GM21515 (cell line): Measurements from ENCODE around the gene CD82.

Source experiments
- ATAC-seq: cut with Tn5 transposase; IDR thresholded peaks from one replicate; pipeline ENCODE4 v1.9.1; 2021; ENCODE audit not compliant: unreplicated experiment

Gene CD82

DNA sequence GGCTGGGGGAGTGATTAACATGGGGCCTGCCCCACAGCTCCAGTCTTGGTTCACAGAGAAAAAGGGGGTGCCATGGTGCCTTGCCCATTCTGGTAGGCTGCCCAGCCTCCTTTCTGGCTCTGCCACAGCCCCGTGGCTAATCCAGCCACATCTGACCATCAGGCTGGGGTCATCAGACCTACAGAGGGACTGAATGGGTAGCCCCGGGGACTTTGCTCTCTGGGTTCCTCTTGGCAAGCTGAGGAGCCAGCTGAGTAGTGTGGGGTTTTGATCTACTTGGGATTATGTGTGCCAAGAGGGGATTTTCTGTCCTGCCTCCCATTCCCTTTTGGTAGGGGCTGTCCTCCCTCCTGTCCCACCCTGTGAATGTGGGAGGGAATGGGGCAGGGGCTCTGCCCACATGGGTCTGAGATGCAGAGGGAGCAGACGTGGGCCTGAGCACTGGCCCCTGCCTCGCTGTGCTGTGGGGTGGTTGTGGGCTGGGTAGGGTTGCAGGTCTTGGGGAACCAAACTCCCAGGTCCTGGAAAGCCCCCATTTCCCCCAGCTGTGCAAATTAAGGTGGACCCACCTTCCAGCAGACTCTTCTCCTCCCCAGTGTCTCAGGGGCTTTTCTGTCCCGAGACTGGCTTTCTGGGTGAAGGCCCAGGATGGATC is 32.0 kb downstream of the CD82 start:
- peak; percentile 2 for ATAC-seq

DNA sequence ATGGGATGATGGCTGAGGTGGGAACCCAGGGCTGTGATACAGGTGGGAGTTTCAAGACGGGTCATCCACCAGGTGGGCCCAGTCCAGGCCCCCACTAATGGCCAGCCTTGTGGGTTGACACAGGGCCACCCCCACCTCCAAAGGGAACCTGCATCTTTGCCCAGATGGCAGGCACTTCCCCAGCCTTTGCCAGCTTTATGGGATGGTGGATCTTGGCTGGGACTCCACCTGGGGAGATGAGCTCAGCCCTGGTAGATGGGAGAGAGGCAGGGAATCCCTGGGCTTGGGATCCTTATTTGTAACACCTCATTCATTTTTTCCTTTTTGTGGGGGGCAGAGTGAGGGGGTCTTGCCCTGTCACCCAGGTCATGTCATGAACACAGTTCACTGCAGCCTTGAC is 33.4 kb downstream of the CD82 start:
- no peak for ATAC-seq

DNA sequence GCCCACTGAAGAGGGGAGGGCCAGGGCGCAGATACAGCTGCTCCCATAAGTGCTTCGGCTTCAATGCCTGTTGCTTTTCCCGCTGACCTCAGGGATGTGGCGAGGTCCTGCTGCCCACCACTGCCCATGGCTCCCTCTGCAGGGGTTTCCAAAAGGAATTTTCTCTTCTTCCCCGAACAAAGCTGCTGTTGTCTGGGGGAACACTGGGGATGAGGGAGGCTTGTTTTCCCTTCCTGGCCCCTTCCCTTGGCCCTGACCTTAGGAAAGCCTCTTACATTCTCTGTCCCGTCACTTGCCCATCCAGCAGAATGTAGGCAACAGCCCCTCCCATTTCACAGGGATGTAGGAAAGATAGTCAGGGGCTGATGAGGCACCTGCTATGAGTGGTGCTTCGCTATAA is 34.8 kb downstream of the CD82 start:
- no peak for ATAC-seq

DNA sequence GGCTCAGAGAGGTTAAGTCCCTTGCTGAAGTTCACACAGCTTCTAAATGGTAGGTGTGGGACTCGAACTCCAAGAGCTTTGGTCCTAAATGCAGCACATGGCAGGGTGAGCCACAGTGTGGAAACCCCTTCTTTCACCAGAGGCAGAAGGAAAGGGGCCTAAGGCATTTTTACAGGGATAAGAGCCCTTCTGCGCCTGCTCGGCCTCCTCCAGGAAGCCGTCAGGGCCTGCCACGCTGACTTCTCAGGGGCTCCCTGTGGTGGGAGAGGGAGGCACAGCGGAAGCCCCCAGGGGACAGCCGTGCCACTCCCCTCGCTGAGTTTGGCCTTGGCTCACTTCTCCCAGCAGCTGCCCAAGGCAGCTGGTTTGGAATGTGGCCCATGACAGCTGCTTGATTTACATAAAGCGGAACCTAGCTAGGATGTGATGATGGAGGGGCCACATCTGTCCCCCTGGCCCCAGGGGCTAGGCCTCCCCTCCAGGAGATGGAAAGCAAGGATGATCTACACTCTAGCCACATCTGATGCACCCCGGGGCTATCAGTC is 35.4 kb downstream of the CD82 start:
- no peak for ATAC-seq

DNA sequence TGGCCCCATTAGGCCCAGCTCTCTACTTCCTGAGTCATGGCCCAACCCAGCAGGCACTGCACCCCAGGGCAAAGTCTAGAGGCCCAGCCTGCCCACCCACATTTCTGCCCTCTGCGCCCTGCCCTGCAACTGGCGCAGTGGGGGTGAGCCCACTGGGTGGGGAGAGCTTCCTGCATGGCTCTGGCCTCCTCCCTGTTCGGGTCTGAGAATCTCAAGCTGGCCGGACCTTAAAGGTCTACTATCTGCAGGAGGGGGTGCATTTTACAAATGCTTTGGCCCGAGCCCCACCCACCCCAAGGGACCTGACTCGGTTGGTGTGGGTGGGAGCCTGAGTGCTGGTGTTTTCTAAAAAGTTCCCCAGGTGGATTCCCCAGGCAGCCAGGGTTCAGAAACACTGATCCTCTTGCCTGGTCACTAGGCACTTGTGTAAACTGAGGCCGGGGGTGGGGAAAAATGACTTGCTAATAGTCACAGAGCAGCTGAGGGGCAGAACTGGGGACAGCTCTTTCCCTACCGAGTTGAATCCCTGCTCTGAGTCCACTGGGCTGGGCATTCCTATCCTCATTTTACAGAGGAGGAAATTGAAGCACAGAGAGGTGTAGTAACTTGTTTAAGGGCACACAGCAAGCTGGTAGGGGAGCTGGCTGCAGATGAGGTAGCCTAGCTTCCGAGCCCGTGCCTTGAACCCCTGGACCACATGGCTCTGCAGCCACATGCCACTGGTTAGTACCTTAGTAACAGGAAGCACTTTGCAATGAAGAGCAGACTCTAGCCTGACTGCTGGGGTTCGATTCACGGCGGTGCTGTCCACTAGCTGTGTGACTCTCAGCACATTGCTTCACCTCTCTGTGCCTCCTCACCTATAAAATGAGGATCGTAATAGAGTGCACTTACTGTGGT is 36.3 kb downstream of the CD82 start:
- peak; percentile 33 for ATAC-seq

DNA sequence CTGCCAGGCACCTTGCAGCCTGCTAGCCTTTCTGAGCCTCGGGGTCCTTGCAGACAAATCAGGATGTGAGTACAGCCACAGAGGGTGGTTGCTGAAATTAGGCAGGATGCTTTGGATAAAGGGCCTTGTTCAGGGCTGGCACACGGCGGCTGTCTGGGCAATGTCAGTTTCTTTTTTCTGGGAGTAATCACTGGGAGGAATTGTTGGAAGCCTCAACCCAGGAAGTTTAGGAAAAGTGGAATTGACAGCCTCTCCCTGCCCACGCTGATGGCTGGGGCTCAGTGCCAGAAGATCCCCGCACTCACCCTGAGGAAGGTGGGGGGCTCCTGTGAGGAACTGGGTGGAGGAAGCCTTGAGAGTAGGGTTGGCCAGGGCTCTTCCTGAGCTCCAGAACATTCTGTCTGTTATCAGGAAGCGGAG is 37.4 kb downstream of the CD82 start:
- no peak for ATAC-seq

DNA sequence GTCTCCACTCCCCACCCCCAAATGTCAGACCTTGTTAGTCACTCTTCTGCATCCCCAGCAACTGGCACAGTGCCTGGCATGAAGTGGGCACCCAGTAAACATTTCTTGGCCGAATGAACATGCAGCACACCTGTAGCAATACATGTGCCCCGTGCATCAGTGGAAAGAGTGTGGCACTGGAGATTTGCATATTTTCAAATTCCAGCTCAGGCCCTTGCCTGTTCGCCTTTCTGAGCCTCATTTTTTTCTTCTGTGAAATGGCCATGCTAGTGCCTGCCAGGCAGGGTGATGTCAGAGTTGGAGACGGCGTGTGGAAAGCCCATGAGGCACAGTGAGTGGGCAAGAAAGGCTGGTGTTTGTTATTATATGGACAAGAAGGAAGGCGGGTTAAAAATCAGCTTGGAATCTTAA is 38.7 kb downstream of the CD82 start:
- no peak for ATAC-seq

DNA sequence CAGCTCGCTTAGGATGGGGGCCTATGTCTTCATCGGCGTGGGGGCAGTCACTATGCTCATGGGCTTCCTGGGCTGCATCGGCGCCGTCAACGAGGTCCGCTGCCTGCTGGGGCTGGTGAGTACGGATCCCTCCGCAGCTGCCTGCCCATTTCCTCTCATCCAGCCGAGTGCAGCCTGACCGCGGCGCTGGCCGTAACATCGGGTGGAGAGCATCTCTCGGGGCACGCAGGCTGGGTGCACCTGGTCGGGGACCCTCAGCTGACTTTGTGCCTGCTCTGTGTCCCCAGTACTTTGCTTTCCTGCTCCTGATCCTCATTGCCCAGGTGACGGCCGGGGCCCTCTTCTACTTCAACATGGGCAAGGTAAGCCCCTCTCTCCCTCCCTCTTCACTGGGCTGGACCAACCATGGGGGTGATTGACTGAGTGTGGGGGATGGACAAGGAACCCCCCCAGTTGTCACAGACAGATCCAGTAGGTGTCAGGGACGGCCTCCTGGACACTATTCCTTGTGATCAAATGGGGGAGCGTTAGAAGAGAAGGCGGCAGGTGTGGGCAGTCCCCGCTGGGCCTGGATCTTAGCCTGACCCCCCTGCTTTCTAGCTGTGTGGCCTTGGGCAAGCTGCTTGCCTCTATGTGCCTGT is 39.7 kb downstream of the CD82 start:
- no peak for ATAC-seq

DNA sequence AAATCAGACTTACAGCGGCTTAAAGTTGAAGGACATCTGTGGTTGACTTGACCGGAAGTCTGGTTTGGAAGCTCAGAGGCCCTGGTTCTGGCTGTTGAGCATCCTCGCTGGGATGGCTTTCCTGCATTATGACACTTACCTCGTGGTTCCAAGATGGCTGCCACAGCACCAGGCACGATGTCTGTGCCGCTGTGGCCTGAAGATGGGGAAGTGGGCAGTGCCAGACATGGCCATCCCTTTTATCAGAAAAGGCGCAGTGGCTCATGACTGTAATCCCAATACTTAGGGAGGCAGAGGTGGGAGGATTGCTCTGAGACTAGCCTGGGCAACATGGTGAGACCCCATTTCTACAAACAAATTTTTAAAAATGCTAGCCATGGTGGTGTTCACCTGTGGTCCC is 40.5 kb downstream of the CD82 start:
- ATAC-seq = no peak

DNA sequence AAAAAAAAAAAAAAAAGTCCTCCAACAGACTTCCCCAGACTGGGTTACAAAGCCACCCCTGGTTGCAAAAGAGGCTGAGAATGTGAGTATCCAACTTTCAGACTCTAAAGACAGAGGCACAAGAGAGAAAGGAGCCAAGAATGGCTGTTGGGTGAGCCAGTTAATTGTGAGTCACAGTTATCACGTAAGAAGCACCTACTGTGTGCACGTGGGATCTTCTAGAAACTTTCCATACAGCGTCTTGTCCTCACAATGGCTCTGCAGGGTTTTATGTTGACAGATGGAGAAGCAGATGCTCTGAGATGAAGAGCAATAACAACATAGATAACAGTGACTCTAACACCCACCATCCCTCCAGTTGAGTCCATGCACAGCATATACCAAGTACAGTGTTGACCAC is 41.0 kb downstream of the CD82 start:
- ATAC-seq = no peak

DNA sequence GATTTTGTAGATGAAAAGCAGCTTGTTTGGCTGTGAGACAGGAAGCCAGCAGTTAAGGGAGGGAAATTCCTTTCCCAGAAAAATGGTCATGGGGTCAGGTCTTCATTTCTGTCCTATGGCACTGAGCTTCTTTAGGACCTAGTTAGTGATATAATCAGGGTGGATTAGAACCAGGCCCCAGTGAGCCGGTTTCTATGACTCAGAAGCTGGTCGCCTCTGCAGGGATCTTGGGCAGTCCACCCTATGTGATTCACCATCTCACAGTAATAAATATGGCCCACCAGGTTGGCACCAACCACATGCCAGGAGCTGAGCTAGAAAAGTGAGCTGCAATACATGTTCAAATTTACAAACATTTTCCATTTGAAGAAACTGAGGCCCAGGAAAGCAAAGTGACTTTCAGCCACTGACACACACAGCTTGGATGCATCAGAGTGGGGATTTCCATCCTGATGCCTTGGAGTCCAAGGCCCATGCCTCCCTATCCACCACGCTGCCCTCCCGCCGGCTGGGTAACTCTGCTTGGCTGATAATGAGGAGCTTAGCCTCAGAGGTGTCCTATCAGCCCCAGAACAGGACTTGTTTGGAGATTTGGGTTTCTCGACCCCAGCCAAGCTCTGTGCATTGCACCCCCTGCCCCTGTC is 42.0 kb downstream of the CD82 start:
- no peak for ATAC-seq

DNA sequence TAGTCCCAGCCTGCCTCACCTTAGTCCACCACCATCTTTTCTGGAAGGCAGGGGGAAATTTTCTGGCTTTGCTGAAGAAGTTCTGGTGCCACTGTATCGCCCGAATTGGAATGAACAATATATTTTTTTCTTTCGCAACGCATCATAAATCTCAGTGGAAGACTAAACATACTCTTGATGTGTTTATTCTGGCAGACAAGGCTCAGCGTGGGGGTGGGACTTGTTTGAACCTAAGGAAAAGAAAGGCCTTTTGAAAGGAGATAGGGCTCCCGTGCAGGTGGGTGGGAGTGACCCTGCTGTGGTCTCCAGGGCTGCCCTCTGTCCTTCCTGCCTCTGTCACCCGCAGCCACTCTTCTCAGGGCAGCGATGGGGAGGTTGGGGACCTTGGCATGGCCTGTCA is 42.5 kb downstream of the CD82 start:
- no peak for ATAC-seq

DNA sequence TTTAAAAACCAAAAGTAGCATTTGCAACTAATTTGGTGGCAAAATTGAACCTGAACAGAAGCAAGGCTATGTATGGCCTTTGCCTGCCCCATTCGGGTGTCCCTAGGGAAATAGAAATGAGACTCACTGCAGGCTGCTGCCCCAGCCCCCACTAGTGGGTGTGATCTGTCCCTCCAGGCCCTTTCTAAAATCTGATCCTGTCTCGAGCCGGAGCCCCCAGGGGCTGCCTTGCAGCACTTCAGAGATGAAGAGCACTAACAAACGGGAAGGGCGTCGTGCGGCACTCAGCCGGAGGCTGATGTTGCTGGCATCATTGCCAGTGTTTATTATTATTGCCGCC is 43.2 kb downstream of the CD82 start:
- ATAC-seq = no peak

DNA sequence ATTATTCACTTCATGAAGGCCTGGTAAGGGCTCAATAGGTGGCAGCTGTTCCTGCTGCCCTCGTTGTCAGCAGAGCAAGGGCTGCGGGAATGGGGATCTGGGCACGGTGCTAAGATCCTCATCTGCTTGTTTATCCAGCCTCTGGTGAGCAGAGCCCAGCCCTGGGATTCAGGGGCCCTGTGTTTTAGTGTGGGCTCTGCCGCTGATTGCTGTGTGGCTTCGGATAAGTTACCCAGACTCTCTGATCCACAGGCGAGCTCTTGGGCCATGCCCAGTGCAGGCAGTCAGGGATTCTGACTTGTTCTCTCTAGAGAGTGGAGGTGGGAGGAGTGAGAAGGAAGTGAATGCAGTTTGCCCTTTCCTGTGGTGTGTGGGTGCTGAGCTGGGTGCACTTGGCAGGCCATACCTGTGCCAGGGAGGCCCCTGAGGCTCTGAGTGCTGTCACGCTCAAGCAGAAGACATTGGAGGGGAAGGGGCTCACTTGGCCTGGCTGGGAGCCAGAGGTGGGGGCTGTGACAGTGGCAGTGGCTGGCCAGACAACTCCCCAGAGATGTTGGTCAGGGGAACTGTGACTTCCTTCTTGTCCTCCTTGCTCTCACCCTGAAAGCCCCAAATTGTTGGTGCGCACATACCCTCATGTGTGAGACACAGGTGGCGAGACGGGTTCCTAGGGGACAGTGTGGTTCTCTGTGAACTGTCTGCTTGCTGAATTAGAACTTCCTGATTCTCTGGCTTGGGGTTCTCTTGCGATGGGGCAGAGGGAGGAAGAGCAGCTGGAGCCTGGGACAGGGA is 43.7 kb downstream of the CD82 start:
- peak; percentile 46 for ATAC-seq

DNA sequence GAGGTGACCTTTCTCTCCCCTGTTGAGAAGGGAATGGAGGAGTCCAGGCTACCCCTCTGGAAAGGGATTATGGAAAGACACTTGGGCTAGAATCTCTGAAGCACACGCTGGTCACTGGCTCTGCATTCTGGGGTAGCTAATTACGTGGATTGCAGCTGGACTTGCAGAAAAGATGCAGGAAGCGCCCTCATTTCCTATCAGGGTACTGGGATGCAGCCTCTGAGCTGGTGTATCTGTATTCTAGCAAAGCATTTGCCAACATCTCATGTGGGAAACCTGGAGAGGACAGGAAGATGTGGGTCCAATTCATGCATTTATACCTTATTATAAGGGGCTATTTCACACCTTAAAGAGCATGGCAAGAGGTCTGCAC is 44.3 kb downstream of the CD82 start:
- no peak for ATAC-seq

DNA sequence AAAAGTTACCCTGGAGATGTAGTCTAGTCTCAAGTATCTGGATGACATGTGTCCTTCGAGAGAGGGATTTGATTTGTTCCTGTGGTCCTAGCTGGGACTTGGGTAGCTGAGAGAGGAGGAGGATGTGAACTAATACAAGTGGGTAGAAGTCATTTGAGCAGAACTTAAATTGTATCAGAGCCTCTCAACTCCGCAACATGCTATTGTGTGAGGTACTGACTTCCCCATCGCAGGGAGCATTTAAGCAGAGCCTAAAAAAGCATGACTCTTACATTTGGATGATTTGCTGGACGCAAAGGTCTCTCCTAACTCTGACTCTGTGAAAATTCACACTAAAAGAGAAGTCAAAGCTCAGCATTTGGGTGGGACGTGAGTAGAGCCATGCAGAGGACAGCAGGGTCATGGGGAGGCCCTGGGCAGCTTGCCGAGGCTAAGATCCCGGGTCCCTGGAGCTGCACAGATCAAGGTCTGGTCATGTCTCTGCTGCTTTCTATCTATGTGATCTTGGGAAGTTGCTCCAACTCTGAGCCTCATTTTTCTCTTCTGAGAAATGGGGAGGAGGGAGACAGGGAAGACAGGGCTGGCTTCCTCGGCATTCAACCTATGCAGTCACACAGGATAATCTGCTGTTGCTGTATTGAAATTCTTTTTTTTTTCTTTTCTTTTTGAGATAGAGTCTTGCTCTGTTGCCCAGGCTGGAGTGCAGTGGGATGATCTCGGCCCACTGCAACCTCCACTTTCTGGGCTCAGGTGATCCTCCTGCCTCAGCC is 44.9 kb downstream of the CD82 start:
- ATAC-seq = no peak

DNA sequence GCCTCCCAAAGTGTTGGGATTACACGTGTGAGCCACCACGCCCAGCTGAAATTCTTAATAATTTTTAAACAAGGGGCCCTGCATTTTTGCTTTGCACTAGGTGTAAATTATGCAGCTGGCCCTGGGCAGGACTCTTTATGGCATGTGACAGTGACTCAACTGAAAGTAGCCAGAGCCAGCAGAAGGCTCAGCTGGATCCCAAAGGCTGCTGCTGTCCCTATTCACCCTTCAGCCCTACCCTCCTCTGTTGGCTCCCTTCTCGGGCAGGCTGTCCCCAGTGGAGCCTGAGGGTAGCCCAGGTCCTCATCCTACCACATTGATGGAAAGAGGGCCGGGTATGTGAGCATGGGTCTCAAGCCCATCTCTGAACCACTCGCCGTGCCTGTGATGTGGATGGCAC is 45.6 kb downstream of the CD82 start:
- ATAC-seq = no peak

DNA sequence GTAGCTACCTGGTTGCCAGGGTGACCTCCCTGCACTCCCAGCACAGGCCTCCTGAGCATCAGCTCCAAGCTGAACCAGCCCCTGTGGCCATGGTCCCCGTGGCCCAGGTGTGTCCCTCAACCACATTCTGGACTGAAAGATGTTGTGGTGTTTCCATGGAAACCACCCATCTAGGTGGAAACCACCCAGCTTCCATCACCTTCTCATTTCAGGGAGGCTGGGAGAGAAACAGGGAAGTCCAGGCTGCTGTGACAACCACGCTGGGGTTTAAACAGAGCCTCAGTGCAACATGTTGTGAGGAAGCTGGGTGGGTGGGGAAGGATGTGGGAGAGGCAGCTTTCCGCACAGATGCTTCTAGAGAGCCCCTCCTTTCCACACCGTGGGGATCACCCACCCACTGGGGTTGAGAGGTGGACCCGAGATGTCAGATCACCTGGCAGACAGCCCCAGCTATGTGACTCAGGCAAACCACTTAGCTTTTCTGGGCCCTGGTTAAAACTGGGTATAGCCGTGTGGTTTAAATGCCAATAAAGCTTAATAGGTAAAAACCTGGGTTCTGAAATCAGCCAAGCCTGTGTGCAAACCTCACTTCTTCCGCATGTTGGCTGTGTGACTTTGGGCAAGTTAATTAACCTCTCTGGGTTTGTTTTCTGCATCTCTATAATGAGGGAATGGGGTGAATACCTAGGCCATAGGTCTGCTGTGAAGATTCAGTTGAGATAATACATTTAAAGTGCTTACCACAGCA is 46.4 kb downstream of the CD82 start:
- ATAC-seq = peak; percentile 41

DNA sequence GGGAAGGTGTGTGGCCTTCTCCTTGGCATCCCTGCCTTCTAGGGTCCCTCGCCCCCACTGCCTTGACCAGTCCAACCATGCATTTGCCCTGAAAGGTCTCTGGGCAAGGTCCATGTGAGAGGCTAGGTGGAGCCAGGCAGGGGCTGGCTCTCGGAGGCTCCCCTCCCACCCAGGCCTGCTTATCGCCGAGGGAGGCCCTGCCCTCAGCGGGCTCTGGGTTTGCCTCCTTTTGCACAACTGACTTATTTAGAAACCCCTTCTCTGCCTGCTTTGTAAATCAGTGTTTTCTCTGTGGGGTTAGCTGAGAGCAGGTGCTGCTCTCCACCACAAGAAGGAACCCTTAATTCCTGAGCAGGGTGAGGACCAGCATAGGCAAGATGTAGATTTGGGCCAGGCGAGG is 47.7 kb downstream of the CD82 start:
- ATAC-seq = no peak
